ENCODE results near the gene C1QTNF6. TPM values are rescaled to one million over a fixed set of nuclear protein-coding genes. Genes with fewer than 3 reads are reported as not detected.

C1QTNF6 gene
- total and polyA plus RNA-seq, 2 experiments from 2014 or later = 23.6 to 29.7 TPM

- H4K20me1 ChIP-seq (ENCODE audit: insufficient read depth, poor library complexity, severe bottlenecking) = no peaks in the 10 kb centered on the region
- H3K27me3 ChIP-seq = no peaks in the 10 kb centered on the region
- no peaks in the 10 kb centered on the region for H3K9me3 ChIP-seq (ENCODE audit: low read depth)
- no peaks in the 10 kb centered on the region for H3K9me2 ChIP-seq (replicated peaks; ENCODE audit: insufficient read depth)
- WGBS (ENCODE audit: low lambda C conversion rate, missing lambda C conversion rate) = 98% methylated on average over 3 of the region's 3 CpGs
- peaks cover 27% of the 10 kb centered on the region for H3K4me1 ChIP-seq (ENCODE audit: insufficient read depth)
- H3K36me3 ChIP-seq (replicated peaks; ENCODE audit: insufficient read depth, low read depth) = no peaks in the 10 kb centered on the region
- H3K27ac ChIP-seq = no peak overlapping the region
- no peak overlapping the region for H3K4me3 ChIP-seq
- TF ChIP-seq EZH2 (IDR thresholded peaks at IDR 0.05; ENCODE audit: borderline replicate concordance) = no peak
- no peak for TF ChIP-seq EZH2phosphoT487 (IDR thresholded peaks at IDR 0.05; ENCODE audit: low read depth, severe bottlenecking, unreplicated experiment)
- no peak for TF ChIP-seq CTCF (IDR thresholded peaks at IDR 0.05; ENCODE audit: poor library complexity)
- no peak overlapping the region for H3K4me2 ChIP-seq
- peaks cover 7% of the 10 kb centered on the region for H3K79me2 ChIP-seq
- no peak overlapping the region for H2AFZ ChIP-seq
- no peak for DNase-seq (ENCODE audit: low spot score)
Observed at GRCh38 chr22:37182949-37183245, 5.2 kb downstream of the C1QTNF6 start.

GRCh38 chr22:37182101-37182948 lies 5.7 kb downstream of the C1QTNF6 start:
- DNase-seq (ENCODE audit: low spot score) = no peak
- 94% methylated on average over 37 of the region's 37 CpGs for WGBS (ENCODE audit: low lambda C conversion rate, missing lambda C conversion rate)
- peaks cover 7% of the 10 kb centered on the region for H3K79me2 ChIP-seq

GRCh38 chr22:37181681-37182080 lies 6.4 kb downstream of the C1QTNF6 start:
- Histone ChIP-seq H3K79me2 (peaks cover 5% of the 10 kb centered on the region), H3K27ac (no peak overlapping the region), H4K20me1 (ENCODE audit: insufficient read depth, poor library complexity, severe bottlenecking) (no peaks in the 10 kb centered on the region), H3K9me2 (replicated peaks; ENCODE audit: insufficient read depth) (no peaks in the 10 kb centered on the region), H3K4me2 (no peak overlapping the region), H3K9me3 (ENCODE audit: low read depth) (no peaks in the 10 kb centered on the region), H3K4me3 (no peak overlapping the region), H3K27me3 (no peaks in the 10 kb centered on the region), H2AFZ (no peak overlapping the region), H3K36me3 (replicated peaks; ENCODE audit: insufficient read depth, low read depth) (no peaks in the 10 kb centered on the region), H3K4me1 (ENCODE audit: insufficient read depth) (peaks cover 28% of the 10 kb centered on the region)
- TF ChIP-seq EZH2phosphoT487 (IDR thresholded peaks at IDR 0.05; ENCODE audit: low read depth, severe bottlenecking, unreplicated experiment) (no peak), CTCF (IDR thresholded peaks at IDR 0.05; ENCODE audit: poor library complexity) (no peak), EZH2 (IDR thresholded peaks at IDR 0.05; ENCODE audit: borderline replicate concordance) (no peak)
- no peak for DNase-seq (ENCODE audit: low spot score)
- 91% methylated on average over 4 of the region's 4 CpGs for whole genome bisulfite sequencing (ENCODE audit: low lambda C conversion rate, missing lambda C conversion rate)

More at GRCh38 chr22:37182101-37182948, 5.7 kb downstream of the C1QTNF6 start:
- Histone ChIP-seq H3K27ac (no peak overlapping the region), H3K9me3 (ENCODE audit: low read depth) (no peaks in the 10 kb centered on the region), H2AFZ (no peak overlapping the region), H3K4me2 (no peak overlapping the region), H3K27me3 (no peaks in the 10 kb centered on the region), H3K4me3 (no peak overlapping the region), H3K9me2 (replicated peaks; ENCODE audit: insufficient read depth) (no peaks in the 10 kb centered on the region), H3K4me1 (ENCODE audit: insufficient read depth) (peaks cover 27% of the 10 kb centered on the region), H4K20me1 (ENCODE audit: insufficient read depth, poor library complexity, severe bottlenecking) (no peaks in the 10 kb centered on the region), H3K36me3 (replicated peaks; ENCODE audit: insufficient read depth, low read depth) (no peaks in the 10 kb centered on the region)
- TF ChIP-seq EZH2phosphoT487 (IDR thresholded peaks at IDR 0.05; ENCODE audit: low read depth, severe bottlenecking, unreplicated experiment) (no peak), EZH2 (IDR thresholded peaks at IDR 0.05; ENCODE audit: borderline replicate concordance) (no peak), CTCF (IDR thresholded peaks at IDR 0.05; ENCODE audit: poor library complexity) (no peak)

Data from hepatocyte (in vitro differentiated cells).